Activated T-helper 1 cell treated with Interleukin-2 at 50 U/mL for 16 hours (primary cell): ENCODE data around the gene PSD4.

ENCODE experiments used
- DNase-seq: peaks from one replicate; pipeline ENCODE4 v3.0.0-alpha.2; 2020; ENCODE audit warnings: low read depth

The PSD4 gene

DNA sequence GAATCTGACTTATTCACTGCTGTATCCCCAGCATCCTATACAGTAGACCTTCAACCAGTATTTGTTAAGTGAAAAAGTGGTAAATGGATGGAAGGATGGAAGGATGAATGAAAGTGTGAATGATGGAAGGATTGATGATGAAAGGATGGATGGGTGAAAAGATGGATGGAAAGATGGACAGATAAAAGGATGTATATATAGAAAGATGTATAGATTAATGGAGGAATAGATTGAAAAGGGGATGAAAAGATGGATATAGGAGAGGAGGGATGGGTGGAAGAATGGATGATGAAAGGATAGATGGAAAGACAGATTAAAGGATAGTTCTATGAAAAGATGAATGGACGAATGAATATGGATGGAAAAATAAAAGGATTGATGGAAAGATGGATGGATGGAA is 50.0 kb downstream of the PSD4 start:
- DNase-seq = no peak

- DNase-seq = no peak
Observed at GRCh38 chr2:113224647-113225236, 51.0 kb downstream of the PSD4 start.

GRCh38 chr2:113225263-113226259 is 51.8 kb downstream of the PSD4 start:
- DNase-seq = no peak

DNA sequence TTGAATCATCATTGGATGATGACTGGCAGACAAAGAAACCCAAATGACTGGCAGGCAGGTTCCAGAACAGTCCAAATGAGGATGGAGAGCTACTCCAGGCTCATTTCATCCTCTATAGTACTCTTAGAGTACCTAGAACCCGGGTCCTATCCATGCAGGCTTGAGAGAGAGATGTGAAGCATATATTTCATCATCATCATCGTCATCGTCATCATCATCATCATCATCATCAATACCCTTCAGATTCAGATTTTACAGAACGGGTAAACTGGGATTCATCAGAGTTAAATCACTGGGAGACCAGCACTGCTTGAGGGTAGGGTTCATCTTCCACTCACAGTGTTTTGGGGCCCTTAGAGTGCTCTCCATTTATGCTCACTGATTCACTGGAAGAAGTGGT is 52.7 kb downstream of the PSD4 start:
- DNase-seq = no peak

DNA sequence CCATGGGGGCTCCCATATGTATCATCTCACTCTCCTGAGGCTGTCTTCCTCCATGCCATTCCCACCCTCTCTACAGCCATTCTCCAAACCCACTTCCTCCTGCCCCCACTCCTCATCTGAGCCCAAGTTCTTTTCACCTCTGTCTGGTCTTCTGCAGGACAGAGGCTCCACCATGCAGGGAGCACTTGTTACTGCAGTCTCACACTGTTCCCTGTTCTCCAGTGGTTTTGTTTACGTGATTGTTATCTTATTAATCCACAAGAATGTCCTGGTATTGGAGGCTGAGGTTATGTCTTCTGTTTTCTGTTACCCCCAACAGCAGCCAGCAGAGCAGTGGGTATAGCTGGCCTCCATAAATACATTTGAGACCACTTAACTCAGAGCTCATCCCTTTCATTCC is 53.5 kb downstream of the PSD4 start:
- no peak for DNase-seq

DNA sequence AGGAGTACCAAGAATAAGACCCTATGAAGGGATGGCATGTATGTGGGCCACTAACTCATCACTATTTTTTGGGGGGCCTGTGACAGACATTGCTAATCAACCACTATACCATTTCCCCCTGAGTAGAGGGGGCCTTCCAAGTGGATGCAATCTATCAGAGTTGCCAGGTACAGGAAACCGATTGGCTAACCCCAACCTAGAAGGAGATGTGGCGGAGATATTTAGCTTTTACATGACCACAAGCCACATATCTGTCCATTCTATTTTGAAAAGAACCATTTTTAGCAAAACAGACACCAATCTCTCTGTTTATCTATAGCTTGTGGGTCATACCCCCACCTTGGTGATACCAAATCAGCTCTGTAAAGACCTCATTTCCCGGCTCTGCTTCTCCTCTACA is 53.9 kb downstream of the PSD4 start:
- DNase-seq = no peak

GRCh38 chr2:113228351-113228750 is 54.6 kb downstream of the PSD4 start:
- no peak for DNase-seq

- no peak for DNase-seq
Observed at GRCh38 chr2:113228991-113229716, 55.4 kb downstream of the PSD4 start.

- DNase-seq = no peak
Observed at GRCh38 chr2:113229795-113230194, 56.0 kb downstream of the PSD4 start.

GRCh38 chr2:113230531-113230930 is 56.8 kb downstream of the PSD4 start:
- DNase-seq = no peak

- no peak for DNase-seq
Observed at GRCh38 chr2:113231064-113231463, 57.3 kb downstream of the PSD4 start.

DNA sequence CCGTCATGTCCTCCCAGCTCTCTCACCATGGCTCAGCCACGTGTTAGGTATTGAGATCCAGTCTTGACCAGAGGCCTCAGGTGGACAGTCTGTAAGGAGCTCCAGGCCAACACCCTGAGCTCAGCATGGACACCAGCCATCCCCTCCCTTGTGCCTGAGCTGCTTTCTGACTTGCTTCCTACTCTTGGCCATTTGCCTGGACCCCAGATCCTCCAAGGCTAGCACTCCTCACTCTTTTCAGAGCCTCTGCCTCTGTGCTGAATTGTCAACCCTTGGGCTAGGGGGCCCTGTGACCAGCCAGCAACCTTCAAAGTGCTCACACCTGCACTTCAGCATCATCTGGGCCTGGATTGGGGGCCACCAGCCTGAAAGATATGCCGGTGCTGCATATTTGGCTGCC is 58.4 kb downstream of the PSD4 start:
- no peak for DNase-seq

GRCh38 chr2:113232740-113233139 is 59.0 kb downstream of the PSD4 start:
- DNase-seq = no peak

GRCh38 chr2:113233593-113234550 is 60.1 kb downstream of the PSD4 start:
- no peak for DNase-seq

- no peak for DNase-seq
Observed at GRCh38 chr2:113234721-113235346, 61.1 kb downstream of the PSD4 start.

GRCh38 chr2:113235347-113236226 is 61.8 kb downstream of the PSD4 start:
- DNase-seq = peak; percentile 40

DNA sequence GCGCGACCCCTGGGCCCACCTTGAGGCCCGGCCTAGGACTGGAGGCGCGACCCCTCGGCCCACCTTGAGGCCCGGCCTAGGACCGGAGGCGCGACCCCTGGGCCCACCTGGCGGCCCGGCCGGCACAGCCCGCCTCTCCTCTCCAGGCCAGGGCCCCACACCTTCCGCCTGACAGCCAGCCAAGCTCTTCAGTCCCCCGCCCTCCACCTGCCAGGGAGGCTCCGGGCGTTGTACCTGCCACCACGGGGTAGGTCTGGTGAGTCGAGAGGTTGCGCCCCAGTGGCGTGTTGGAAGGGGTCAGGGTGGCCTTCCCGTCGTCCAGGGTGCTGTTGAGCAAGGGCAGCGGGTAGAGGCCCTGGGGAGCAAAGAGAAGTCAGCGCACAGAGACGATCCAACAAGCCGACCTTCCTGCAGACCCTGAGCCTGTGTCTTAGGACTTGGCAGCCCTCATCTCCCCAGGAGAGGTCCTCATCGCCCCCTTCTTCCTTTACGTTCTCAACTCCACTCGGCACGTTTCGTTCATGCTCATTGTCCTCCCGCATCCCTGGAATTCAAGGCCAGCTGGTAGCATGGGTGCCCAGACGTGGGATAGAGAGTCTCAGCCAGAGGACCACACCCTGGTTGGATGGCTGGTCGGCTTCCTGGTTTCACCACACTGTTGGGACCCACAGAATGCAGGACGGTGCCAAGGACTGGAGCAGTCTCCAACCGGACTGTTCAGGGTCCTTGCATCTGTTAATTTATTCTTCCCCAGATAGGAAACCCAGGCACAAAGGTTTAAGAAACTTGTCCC is 62.8 kb downstream of the PSD4 start:
- no peak for DNase-seq

- no peak for DNase-seq
Observed at GRCh38 chr2:113237604-113238160, 63.9 kb downstream of the PSD4 start.
